ENCODE results near the gene C6orf89.
A peak's percentile ranks its signal among the peaks of the same experiment; 100 is the strongest.
"Not testable (repeated sequence)": the region's sequence is repeated elsewhere in the genome, so short reads cannot be mapped to it uniquely, and the experiment has no call there.

Gene C6orf89

GRCh38 chr6:36940027-36940426, 54.3 kb downstream of the C6orf89 start:
- Histone ChIP-seq H3K4me2 (ENCODE audit: low read length) (no peak overlapping the region), H3K9me3 (ENCODE audit: control insufficient read depth, low read length) (no peaks in the 10 kb centered on the region), H3K4me1 (no peaks in the 10 kb centered on the region), H3K36me3 (ENCODE audit: control insufficient read depth, insufficient read depth, low read length) (no peaks in the 10 kb centered on the region), H3K4me3 (ENCODE audit: low read depth, low read length) (no peak overlapping the region), H3K79me2 (no peaks in the 10 kb centered on the region), H3K27ac (no peak overlapping the region), H2AFZ (no peak overlapping the region), H3K27me3 (ENCODE audit: control insufficient read depth, insufficient read depth, low read length) (no peaks in the 10 kb centered on the region), H3K9ac (no peak overlapping the region)
- TF ChIP-seq, protein P1, sequence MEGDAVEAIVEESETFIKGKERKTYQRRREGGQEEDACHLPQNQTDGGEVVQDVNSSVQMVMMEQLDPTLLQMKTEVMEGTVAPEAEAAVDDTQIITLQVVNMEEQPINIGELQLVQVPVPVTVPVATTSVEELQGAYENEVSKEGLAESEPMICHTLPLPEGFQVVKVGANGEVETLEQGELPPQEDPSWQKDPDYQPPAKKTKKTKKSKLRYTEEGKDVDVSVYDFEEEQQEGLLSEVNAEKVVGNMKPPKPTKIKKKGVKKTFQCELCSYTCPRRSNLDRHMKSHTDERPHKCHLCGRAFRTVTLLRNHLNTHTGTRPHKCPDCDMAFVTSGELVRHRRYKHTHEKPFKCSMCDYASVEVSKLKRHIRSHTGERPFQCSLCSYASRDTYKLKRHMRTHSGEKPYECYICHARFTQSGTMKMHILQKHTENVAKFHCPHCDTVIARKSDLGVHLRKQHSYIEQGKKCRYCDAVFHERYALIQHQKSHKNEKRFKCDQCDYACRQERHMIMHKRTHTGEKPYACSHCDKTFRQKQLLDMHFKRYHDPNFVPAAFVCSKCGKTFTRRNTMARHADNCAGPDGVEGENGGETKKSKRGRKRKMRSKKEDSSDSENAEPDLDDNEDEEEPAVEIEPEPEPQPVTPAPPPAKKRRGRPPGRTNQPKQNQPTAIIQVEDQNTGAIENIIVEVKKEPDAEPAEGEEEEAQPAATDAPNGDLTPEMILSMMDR (IDR thresholded peaks at IDR 0.05), result no peak

DNA sequence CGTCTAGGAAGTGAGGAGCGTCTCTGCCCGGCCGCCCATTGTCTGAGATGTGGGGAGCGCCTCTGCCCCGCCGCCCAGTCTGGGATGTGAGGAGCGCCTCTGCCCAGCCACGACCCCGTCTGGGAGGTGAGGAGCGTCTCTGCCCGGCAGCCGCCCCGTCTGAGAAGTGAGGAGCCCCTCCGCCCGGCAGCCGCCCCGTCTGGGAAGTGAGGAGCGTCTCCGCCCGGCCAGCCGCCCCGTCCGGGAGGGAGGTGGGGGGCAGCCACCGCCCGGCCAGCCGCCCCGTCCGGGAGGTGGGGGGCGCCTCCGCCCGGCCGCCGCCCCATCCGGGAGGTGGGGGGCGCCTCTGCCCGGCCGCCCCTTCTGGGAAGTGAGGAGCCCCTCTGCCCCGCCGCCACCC, 55.8 kb downstream of the C6orf89 start:
- not testable (repeated sequence) for H3K4me1 ChIP-seq; H3K79me2 ChIP-seq; H3K27ac ChIP-seq; H3K36me3 ChIP-seq (ENCODE audit: control insufficient read depth, insufficient read depth, low read length); H2AFZ ChIP-seq; H3K4me2 ChIP-seq (ENCODE audit: low read length); H3K27me3 ChIP-seq (ENCODE audit: control insufficient read depth, insufficient read depth, low read length); H3K9me3 ChIP-seq (ENCODE audit: control insufficient read depth, low read length); H3K9ac ChIP-seq; H3K4me3 ChIP-seq (ENCODE audit: low read depth, low read length)

GRCh38 chr6:36942329-36942728, 56.6 kb downstream of the C6orf89 start:
- H2AFZ ChIP-seq; H3K4me3 ChIP-seq (ENCODE audit: low read depth, low read length); H3K79me2 ChIP-seq; H3K27me3 ChIP-seq (ENCODE audit: control insufficient read depth, insufficient read depth, low read length); H3K4me2 ChIP-seq (ENCODE audit: low read length); H3K36me3 ChIP-seq (ENCODE audit: control insufficient read depth, insufficient read depth, low read length); H3K27ac ChIP-seq; H3K9me3 ChIP-seq (ENCODE audit: control insufficient read depth, low read length); H3K9ac ChIP-seq; H3K4me1 ChIP-seq: not testable (repeated sequence)

DNA sequence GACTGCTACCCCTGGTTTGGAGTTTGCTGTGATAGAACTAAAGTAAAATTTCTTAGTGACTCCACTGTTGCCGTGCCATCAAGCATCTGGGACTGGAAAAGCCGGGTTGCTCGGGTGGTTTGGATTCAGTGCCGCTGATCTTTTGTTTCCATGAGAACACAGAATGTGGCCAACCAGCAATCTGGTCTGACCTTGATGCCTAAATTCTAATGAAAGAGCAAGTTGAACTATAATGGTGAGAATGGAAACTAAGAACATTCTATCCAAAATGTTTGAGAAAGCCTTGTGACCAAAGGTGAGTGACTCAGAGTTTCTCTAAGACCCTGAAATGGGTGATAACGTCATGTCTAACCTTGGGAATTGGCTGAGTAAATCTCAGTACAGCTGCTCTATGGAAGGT, 58.9 kb downstream of the C6orf89 start:
- Histone ChIP-seq H2AFZ (peak overlapping the region; percentile 38), H3K79me2 (no peaks in the 10 kb centered on the region), H3K27ac (no peak overlapping the region), H3K9me3 (ENCODE audit: control insufficient read depth, low read length) (no peaks in the 10 kb centered on the region), H3K36me3 (ENCODE audit: control insufficient read depth, insufficient read depth, low read length) (no peaks in the 10 kb centered on the region), H3K4me2 (ENCODE audit: low read length) (no peak overlapping the region), H3K4me1 (no peaks in the 10 kb centered on the region), H3K9ac (no peak overlapping the region), H3K4me3 (ENCODE audit: low read depth, low read length) (no peak overlapping the region), H3K27me3 (ENCODE audit: control insufficient read depth, insufficient read depth, low read length) (no peaks in the 10 kb centered on the region)
- TF ChIP-seq, protein P1 (IDR thresholded peaks at IDR 0.05), result no peak

GRCh38 chr6:36945301-36945700, 59.5 kb downstream of the C6orf89 start:
- H3K27me3 ChIP-seq (ENCODE audit: control insufficient read depth, insufficient read depth, low read length), result no peaks in the 10 kb centered on the region
- no peaks in the 10 kb centered on the region for H3K4me1 ChIP-seq
- H2AFZ ChIP-seq, result no peak overlapping the region
- H3K9me3 ChIP-seq (ENCODE audit: control insufficient read depth, low read length), result no peaks in the 10 kb centered on the region
- H3K4me2 ChIP-seq (ENCODE audit: low read length), result no peak overlapping the region
- H3K27ac ChIP-seq, result no peak overlapping the region
- H3K36me3 ChIP-seq (ENCODE audit: control insufficient read depth, insufficient read depth, low read length), result no peaks in the 10 kb centered on the region
- TF ChIP-seq, protein P1 (IDR thresholded peaks at IDR 0.05), result no peak
- H3K4me3 ChIP-seq (ENCODE audit: low read depth, low read length), result no peak overlapping the region
- H3K9ac ChIP-seq, result no peak overlapping the region
- H3K79me2 ChIP-seq, result no peaks in the 10 kb centered on the region

- no peaks in the 10 kb centered on the region for H3K36me3 ChIP-seq (ENCODE audit: control insufficient read depth, insufficient read depth, low read length)
- H2AFZ ChIP-seq, result no peak overlapping the region
- no peaks in the 10 kb centered on the region for H3K4me1 ChIP-seq
- no peaks in the 10 kb centered on the region for H3K9me3 ChIP-seq (ENCODE audit: control insufficient read depth, low read length)
- no peak overlapping the region for H3K4me3 ChIP-seq (ENCODE audit: low read depth, low read length)
- TF ChIP-seq, protein P1 (IDR thresholded peaks at IDR 0.05), result no peak
- no peaks in the 10 kb centered on the region for H3K27me3 ChIP-seq (ENCODE audit: control insufficient read depth, insufficient read depth, low read length)
- H3K27ac ChIP-seq, result no peak overlapping the region
- no peak overlapping the region for H3K9ac ChIP-seq
- no peaks in the 10 kb centered on the region for H3K79me2 ChIP-seq
- H3K4me2 ChIP-seq (ENCODE audit: low read length), result no peak overlapping the region
These were observed 60.8 kb downstream of the C6orf89 start for GRCh38 chr6:36946526-36946925.
